GM12878 (cell line): ENCODE measurements around the gene EML3. TPM values are rescaled to one million over a fixed set of nuclear protein-coding genes. Genes with fewer than 3 reads are reported as not detected.

Experiments
- ASH2L ChIP-seq: fragments of 300-600, 200-600 bp; sonication (generic); IDR thresholded peaks from 2 replicates; pipeline ENCODE4 v1.6.1; 2017; ENCODE audit warnings: low read depth, mild to moderate bottlenecking, borderline replicate concordance
- ATF3 ChIP-seq: IDR thresholded peaks from 2 replicates; pipeline ENCODE4 v1.6.1; 2011; ENCODE audit warnings: low read depth, mild to moderate bottlenecking, low read length, moderate library complexity, borderline replicate concordance; ENCODE audit errors: extremely low read depth
- CBX3 ChIP-seq: fragments of 200-600 bp; sonication (generic); IDR thresholded peaks from 2 replicates; pipeline ENCODE4 v1.6.1; 2016; ENCODE audit warnings: low read depth, borderline replicate concordance
- CUX1 ChIP-seq: IDR thresholded peaks from 2 replicates; pipeline ENCODE4 v1.6.1; 2012; ENCODE audit warnings: improper control_type of control experiment, low read depth, low read length; ENCODE audit not compliant: insufficient replicate concordance
- DPF2 ChIP-seq: fragments of 450-650 bp; IDR thresholded peaks from 2 replicates; pipeline ENCODE4 v1.6.1; 2017; ENCODE audit warnings: mild to moderate bottlenecking
- E2F4 ChIP-seq: IDR thresholded peaks from 2 replicates; pipeline ENCODE4 v1.6.1; 2012; ENCODE audit warnings: low read depth, low read length, improper control_type of control experiment
- MAX ChIP-seq: IDR thresholded peaks from 2 replicates; pipeline ENCODE4 v1.6.1; 2012; ENCODE audit warnings: low read depth, low read length, improper control_type of control experiment
- NKRF ChIP-seq: fragments of 450-650 bp; conservative IDR thresholded peaks from 2 replicates; pipeline ENCODE4 v1.6.1; 2017; ENCODE audit warnings: mild to moderate bottlenecking, moderate library complexity
- NR2F1 ChIP-seq: fragments of 450-650 bp; conservative IDR thresholded peaks from 2 replicates; pipeline ENCODE4 v1.6.1; 2017; ENCODE audit warnings: mild to moderate bottlenecking
- RFX5 ChIP-seq: IDR thresholded peaks from 2 replicates; pipeline ENCODE4 v1.6.1; 2011; ENCODE audit warnings: low read depth, low read length, improper control_type of control experiment
- SMARCA5 ChIP-seq: fragments of 450-650 bp; IDR thresholded peaks from 2 replicates; pipeline ENCODE4 v1.6.1; 2017; ENCODE audit warnings: mild to moderate bottlenecking
- SREBF1 ChIP-seq: IDR thresholded peaks from 2 replicates; pipeline ENCODE4 v1.6.1; 2012; ENCODE audit warnings: mild to moderate bottlenecking, low read length
- TBL1XR1 ChIP-seq: IDR thresholded peaks from 2 replicates; pipeline ENCODE4 v1.6.1; 2012; ENCODE audit warnings: low read depth, low read length, improper control_type of control experiment
- YY1 ChIP-seq: IDR thresholded peaks from 2 replicates; pipeline ENCODE4 v1.6.1; 2011; ENCODE audit warnings: low read depth, mild to moderate bottlenecking, low read length
- polyA plus RNA-seq, 11 experiments: library from polyadenylated mRNA; depleted of rRNA in 4 of 11; unstranded in 6 of 11; stranded (reverse) in 5 of 11; fragments of >200 nt; fragmentation: Nextera tagmentation in 4 of 11; fragmentation: Illumina TruSeq in 1 of 11; extraction: Ambion mirVana in 4 of 11; extraction: Trizol in 1 of 11; gene quantifications; 1 replicate in 1 of 11; 2 replicates in 10 of 11; pipeline versions ENCODE4 v1.2.1 to v1.2.3, GENCODE V29; 2011 to 2016; ENCODE audit warnings: inconsistent platforms in 2 of 11, missing spikeins in 2 of 11, low read depth in 1 of 11
- total RNA-seq, 4 experiments: library from RNA; depleted of rRNA in 3 of 4; stranded (reverse); fragments of >200 nt in 3 of 4; fragmentation: Illumina TruSeq in 1 of 4; extraction: Trizol in 1 of 4; gene quantifications; 2 replicates each; pipeline versions ENCODE4 v1.2.1 to v1.2.3, GENCODE V29; 2013 to 2021

EML3 gene
- total and polyA plus RNA-seq, 10 of the 15 experiments (the other 5 are each of a cell fraction or from before 2014, with no cell fraction given) = 0.58 to 82.5 (median 24.8) TPM

GRCh38 chr11:62574363-62575071 lies 38.1 kb downstream of the EML3 start (continued):
- TF ChIP-seq E2F4 = no peak
- no peak for TF ChIP-seq ASH2L
- TF ChIP-seq YY1 = no peak
- TF ChIP-seq MAX = no peak
- TF ChIP-seq CUX1 = no peak
- TF ChIP-seq CBX3 = no peak
- no peak for TF ChIP-seq SREBF1
- TF ChIP-seq NR2F1 = no peak
- TF ChIP-seq SMARCA5 = 0 out of 2 replicates have a peak, but pooled peaks have one; percentile 18
- no peak for TF ChIP-seq TBL1XR1
- TF ChIP-seq NKRF = peak; percentile 78; the same call in 1 of the 2 replicates
- no peak for TF ChIP-seq RFX5
- no peak for TF ChIP-seq ATF3
- no peak; the same call in 1 of the 2 replicates for TF ChIP-seq DPF2
- TF ChIP-seq, all 136 proteins: peak for 12
